Mucosa of descending colon (tissue), 3 donors: Measurements from ENCODE around the gene MACF1. TPM values are rescaled to one million over a fixed set of nuclear protein-coding genes. Genes with fewer than 3 reads are reported as not detected.
"Not testable (repeated sequence)": the region's sequence is repeated elsewhere in the genome, so short reads cannot be mapped to it uniquely, and the experiment has no call there.

Source experiments
- ATAC-seq: fragments of 200-7000 bp; cut with Tn5 transposase; one replicate; pipeline ENCODE4 v1.9.1; 2020; ENCODE audit warnings: mild to moderate bottlenecking, moderate library complexity
- DNase-seq, 3 donors: peaks; one replicate each; pipeline ENCODE4 v3.0.0-alpha.2; 2020
- H3K36me3 ChIP-seq: fragments of 200-600 bp; one replicate; pipeline ENCODE4 v1.8.0; 2021; ENCODE audit warnings: low read depth, mild to moderate bottlenecking
- H3K4me1 ChIP-seq: fragments of 200-600 bp; one replicate; pipeline ENCODE4 v1.8.0; 2021; ENCODE audit warnings: low read depth, mild to moderate bottlenecking
- H3K4me3 ChIP-seq: fragments of 200-600 bp; one replicate; pipeline ENCODE4 v1.8.0; 2021; ENCODE audit warnings: mild to moderate bottlenecking
- H3K9me3 ChIP-seq: fragments of 200-600 bp; one replicate; pipeline ENCODE4 v1.8.0; 2021; ENCODE audit warnings: mild to moderate bottlenecking
- CTCF ChIP-seq: fragments of 200-600 bp; IDR thresholded peaks from one replicate; pipeline ENCODE4 v1.8.0; 2022; ENCODE audit warnings: antibody characterized with exemption, mild to moderate bottlenecking
- intact Hi-C, 2 donors: fragments of 100-400 bp; cut with DNase I in 1 of 2; cut with micrococcal nuclease in 1 of 2; formaldehyde crosslinking; loops; one replicate each; pipeline versions ENCODE4 v1.11.0 to v1.11.1; 2022; cut with DNase I, micrococcal nuclease
- total RNA-seq, 3 donors: library from RNA; stranded (reverse); fragmentation: NEBNext Ultra II Directional in 2 of 3; extraction: Animal tissue kit (Norgen Biotek cat#: 25700) in 2 of 3; gene quantifications; one replicate each; pipeline versions ENCODE4 v1.2.1 to v1.2.4, GENCODE V29; 2021 to 2023
- donor health status: DM: no; HTN: no; CAD: no; lungs with moderate emphysema.
- donor health status: DM: no; HTN: no; CAD: no.
- donor health status: DM: no; HTN: yes; CAD: no.

MACF1 gene
- total RNA-seq, 3 donors from 2014 or later, result 146 to 362 (median 156) TPM

- H3K36me3 ChIP-seq, result peaks cover 16% of the 10 kb centered on the region
- TF ChIP-seq CTCF, result no peak
- ATAC-seq, result no peak
Observed at GRCh38 chr1:39436842-39437241, 232.3 kb downstream of the MACF1 start.

GRCh38 chr1:39438042-39438441, 233.5 kb downstream of the MACF1 start:
- ATAC-seq, result no peak
- Histone ChIP-seq H3K4me1 (no peaks in the 10 kb centered on the region), H3K9me3 (no peaks in the 10 kb centered on the region), H3K4me3 (no peak overlapping the region), H3K36me3 (peaks cover 16% of the 10 kb centered on the region)
- TF ChIP-seq CTCF, result no peak
- no peak for DNase-seq
- intact Hi-C loops, result no loop called here

More at GRCh38 chr1:39436842-39437241, 232.3 kb downstream of the MACF1 start:
- intact Hi-C loops, result no loop called here
- no peak overlapping the region for H3K4me3 ChIP-seq
- H3K4me1 ChIP-seq, result no peaks in the 10 kb centered on the region
- no peak for DNase-seq
- no peaks in the 10 kb centered on the region for H3K9me3 ChIP-seq

GRCh38 chr1:39440856-39441255, 236.4 kb downstream of the MACF1 start:
- Histone ChIP-seq H3K9me3 (no peaks in the 10 kb centered on the region), H3K4me1 (no peaks in the 10 kb centered on the region), H3K36me3 (peaks cover 16% of the 10 kb centered on the region), H3K4me3 (no peak overlapping the region)
- ATAC-seq (no peak), DNase-seq (no peak)
- intact Hi-C loops, result no loop called here
- no peak for TF ChIP-seq CTCF

GRCh38 chr1:39441797-39442196, 237.3 kb downstream of the MACF1 start:
- no peak for TF ChIP-seq CTCF
- DNase-seq, result no peak
- ATAC-seq, result no peak
- Histone ChIP-seq H3K36me3 (peaks cover 16% of the 10 kb centered on the region), H3K4me1 (no peaks in the 10 kb centered on the region), H3K4me3 (no peak overlapping the region), H3K9me3 (no peaks in the 10 kb centered on the region)
- intact Hi-C loops, result no loop called here

- intact Hi-C loops, result no loop called here
- Histone ChIP-seq H3K4me1 (no peaks in the 10 kb centered on the region), H3K36me3 (peaks cover 6% of the 10 kb centered on the region), H3K9me3 (no peaks in the 10 kb centered on the region), H3K4me3 (no peak overlapping the region)
- TF ChIP-seq CTCF, result no peak
- DNase-seq (no peak), ATAC-seq (no peak)
Observed at GRCh38 chr1:39445573-39445972, 241.1 kb downstream of the MACF1 start.

GRCh38 chr1:39446986-39447567, 242.6 kb downstream of the MACF1 start:
- H3K9me3 ChIP-seq, result no peaks in the 10 kb centered on the region
- no peaks in the 10 kb centered on the region for H3K36me3 ChIP-seq
- intact Hi-C loops, result no loop called here
- TF ChIP-seq CTCF, result no peak
- DNase-seq, result no peak
- no peaks in the 10 kb centered on the region for H3K4me1 ChIP-seq
- no peak overlapping the region for H3K4me3 ChIP-seq
- no peak for ATAC-seq

- H3K9me3 ChIP-seq, intact Hi-C loops, H3K4me3 ChIP-seq, ATAC-seq, DNase-seq, H3K4me1 ChIP-seq, H3K36me3 ChIP-seq: not testable (repeated sequence)
Observed at GRCh38 chr1:39450041-39450440, 245.5 kb downstream of the MACF1 start.
